Activated T-helper 9 cell treated with anti-CD3 and anti-CD28 coated beads, Interleukin-2, amount 50 U/mL, for 16 hours (primary cell): Measurements from ENCODE around the gene ANKS1B.
"Not testable (repeated sequence)": the region's sequence is repeated elsewhere in the genome, so short reads cannot be mapped to it uniquely, and the experiment has no call there.

Experiments
- DNase-seq: peaks from one replicate; pipeline ENCODE4 v3.0.0-alpha.2; 2020; ENCODE audit warnings: low read depth

Gene ANKS1B

GRCh38 chr12:99267038-99267437 lies 717.7 kb downstream of the ANKS1B start:
- DNase-seq = no peak

GRCh38 chr12:99265648-99266047 lies 719.1 kb downstream of the ANKS1B start:
- DNase-seq = no peak

GRCh38 chr12:99261256-99261655 lies 723.5 kb downstream of the ANKS1B start:
- DNase-seq = no peak

GRCh38 chr12:99260456-99260996 lies 724.2 kb downstream of the ANKS1B start:
- no peak for DNase-seq

- no peak for DNase-seq
Measured at GRCh38 chr12:99259040-99259934, 725.4 kb downstream of the ANKS1B start.

- no peak for DNase-seq
Measured at GRCh38 chr12:99257672-99258071, 727.1 kb downstream of the ANKS1B start.

- DNase-seq = no peak
Measured at GRCh38 chr12:99253068-99253467, 731.7 kb downstream of the ANKS1B start.

- no peak for DNase-seq
Measured at GRCh38 chr12:99250091-99250490, 734.6 kb downstream of the ANKS1B start.

- no peak for DNase-seq
Measured at GRCh38 chr12:99249543-99249942, 735.2 kb downstream of the ANKS1B start.

GRCh38 chr12:99237907-99238538 lies 746.7 kb downstream of the ANKS1B start:
- DNase-seq = not testable (repeated sequence)

- DNase-seq = no peak
Measured at GRCh38 chr12:99235381-99235780, 749.4 kb downstream of the ANKS1B start.

GRCh38 chr12:99234702-99235101 lies 750.0 kb downstream of the ANKS1B start:
- DNase-seq = no peak

- no peak for DNase-seq
Measured at GRCh38 chr12:99232324-99232723, 752.4 kb downstream of the ANKS1B start.

- no peak for DNase-seq
Measured at GRCh38 chr12:99231031-99231430, 753.7 kb downstream of the ANKS1B start.

- no peak for DNase-seq
Measured at GRCh38 chr12:99224237-99224636, 760.5 kb downstream of the ANKS1B start.

GRCh38 chr12:99223579-99223978 lies 761.2 kb downstream of the ANKS1B start:
- DNase-seq = no peak

- no peak for DNase-seq
Measured at GRCh38 chr12:99213047-99213446, 771.7 kb downstream of the ANKS1B start.

GRCh38 chr12:99212275-99212674 lies 772.5 kb downstream of the ANKS1B start:
- no peak for DNase-seq

- no peak for DNase-seq
Measured at GRCh38 chr12:99205111-99205510, 779.6 kb downstream of the ANKS1B start.

GRCh38 chr12:99201906-99202645 lies 782.7 kb downstream of the ANKS1B start:
- DNase-seq = no peak

- no peak for DNase-seq
Measured at GRCh38 chr12:99200711-99201384, 783.9 kb downstream of the ANKS1B start.

- no peak for DNase-seq
Measured at GRCh38 chr12:99195474-99195873, 789.3 kb downstream of the ANKS1B start.
